GM18870 (cell line): ENCODE results near the gene OR7C1.
"Not testable (repeated sequence)": the region's sequence is repeated elsewhere in the genome, so short reads cannot be mapped to it uniquely, and the experiment has no call there.

Experiments
- ATAC-seq: cut with Tn5 transposase; IDR thresholded peaks from one replicate; pipeline ENCODE4 v1.9.1; 2021; ENCODE audit warnings: moderate library complexity; ENCODE audit not compliant: unreplicated experiment

Gene OR7C1

DNA sequence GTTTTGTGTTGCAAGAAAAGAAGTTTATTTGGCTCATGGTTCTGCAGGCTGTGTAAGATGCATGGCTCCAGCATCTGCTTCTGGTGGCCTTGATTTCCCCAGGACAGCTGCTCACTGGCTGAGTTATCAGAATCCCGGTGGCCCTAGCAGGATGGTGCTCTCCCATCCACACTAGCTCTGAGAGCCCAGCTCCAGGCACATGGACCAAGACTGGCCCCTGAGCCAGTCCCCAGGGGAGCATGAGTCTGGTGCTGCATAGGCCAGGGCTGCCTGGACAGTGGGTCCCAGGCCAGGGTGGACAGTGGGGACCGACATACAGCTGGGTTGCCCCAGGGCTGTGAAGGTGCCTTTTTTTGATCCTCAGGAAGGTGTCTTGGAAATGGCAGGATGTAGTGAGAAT is 67.0 kb downstream of the OR7C1 start:
- no peak for ATAC-seq

DNA sequence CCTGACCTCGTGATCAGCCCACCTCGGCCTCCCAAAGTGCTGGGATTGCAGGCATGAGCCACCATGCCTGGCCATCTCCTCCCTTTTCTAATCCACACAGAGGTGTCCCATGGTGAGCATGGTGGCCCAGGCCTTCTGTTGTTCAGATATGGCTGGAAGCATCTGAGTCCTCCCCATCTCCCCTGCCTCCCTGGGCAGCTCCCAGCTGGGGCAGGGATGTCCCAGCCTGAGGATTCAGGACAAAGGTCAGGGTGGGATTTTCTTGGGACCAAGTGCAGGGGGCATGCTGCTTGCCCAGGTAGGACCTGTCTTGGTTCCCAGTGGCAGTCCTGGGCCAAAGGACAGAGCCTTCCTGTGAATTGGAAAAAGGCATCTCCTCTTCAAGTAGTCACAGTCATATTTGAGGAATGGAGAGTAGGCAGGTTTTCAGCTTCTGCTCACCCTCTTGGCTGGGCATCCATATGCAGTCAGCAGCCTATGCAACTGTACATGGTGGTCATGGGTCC is 67.5 kb downstream of the OR7C1 start:
- ATAC-seq: no peak

- not testable (repeated sequence) for ATAC-seq
Measured at GRCh38 chr19:14765841-14766240, 69.1 kb downstream of the OR7C1 start.

- not testable (repeated sequence) for ATAC-seq
Measured at GRCh38 chr19:14765403-14765802, 69.6 kb downstream of the OR7C1 start.

DNA sequence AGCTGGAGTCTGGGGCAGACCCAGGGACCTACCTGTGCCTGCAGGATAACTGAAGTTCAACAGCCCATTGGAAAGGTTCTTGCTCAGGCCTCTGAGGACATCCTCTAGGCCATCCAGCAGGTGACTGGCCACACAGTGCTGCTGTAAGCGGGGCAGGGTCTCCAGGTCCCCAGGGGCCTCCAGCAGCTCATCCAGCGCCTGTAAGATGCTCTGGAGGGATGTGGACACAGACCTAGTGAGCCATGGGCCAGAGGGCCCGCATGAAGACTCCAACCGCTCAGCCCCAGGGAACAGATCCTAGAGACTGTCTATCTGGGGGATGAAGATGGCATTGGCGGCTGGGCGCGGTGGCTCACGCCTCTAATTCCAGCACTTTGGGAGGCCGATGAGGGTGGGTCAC is 70.6 kb downstream of the OR7C1 start:
- no peak for ATAC-seq

DNA sequence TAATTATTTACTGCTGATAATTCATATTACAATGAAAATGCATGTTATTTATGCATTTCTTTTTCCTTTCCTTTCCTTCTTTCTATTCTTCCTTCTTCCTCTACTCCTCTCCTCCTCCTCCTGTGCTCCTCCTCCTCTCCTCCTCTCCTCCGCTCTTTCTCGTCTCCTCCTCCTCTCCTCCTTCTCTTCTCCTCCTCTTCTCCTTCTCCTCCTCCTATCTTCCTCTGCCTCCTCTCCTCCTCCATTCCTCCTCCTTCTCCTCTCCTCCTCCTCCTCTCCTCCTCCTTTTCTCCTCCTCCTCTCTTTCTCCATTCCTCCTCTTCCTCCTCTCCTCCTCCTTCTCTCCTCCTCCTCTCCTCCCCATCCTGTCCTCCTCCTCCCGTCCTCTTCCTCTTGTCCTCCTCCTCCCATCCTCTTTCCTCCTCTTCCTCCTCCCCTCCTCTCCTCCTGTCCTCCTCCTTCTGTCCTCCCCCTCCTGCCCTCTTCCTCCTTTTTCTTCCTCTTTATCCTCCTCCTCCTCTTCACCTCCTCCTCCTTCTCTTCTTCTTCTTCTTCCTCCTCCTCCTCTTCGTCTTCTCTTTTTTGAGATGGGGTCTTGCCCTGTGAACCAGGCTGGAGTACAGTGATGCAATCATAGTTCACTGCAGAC is 71.4 kb downstream of the OR7C1 start:
- no peak for ATAC-seq

- ATAC-seq: no peak
Measured at GRCh38 chr19:14762111-14762510, 72.9 kb downstream of the OR7C1 start.

- ATAC-seq: no peak
Measured at GRCh38 chr19:14761607-14762006, 73.4 kb downstream of the OR7C1 start.

DNA sequence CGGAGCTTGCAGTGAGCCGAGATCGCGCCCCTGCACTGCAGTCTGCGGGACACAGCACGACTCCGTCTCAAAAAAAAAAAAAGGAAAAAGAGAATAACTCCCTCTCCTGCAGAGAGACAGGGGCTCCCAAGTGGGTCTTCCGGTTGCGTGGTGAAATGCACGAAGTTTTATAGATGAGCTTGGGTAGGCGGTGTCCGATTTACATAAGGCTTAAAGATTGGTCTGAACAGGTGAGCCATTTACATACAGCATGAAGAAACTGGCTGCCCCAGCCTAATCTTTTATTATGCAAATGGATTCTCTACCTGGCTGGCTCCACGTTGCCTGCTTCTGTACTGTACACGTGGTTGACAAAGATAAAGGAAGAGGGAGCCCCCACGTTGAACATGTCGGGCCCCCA is 76.2 kb downstream of the OR7C1 start:
- no peak for ATAC-seq

GRCh38 chr19:14748601-14749000 is 86.4 kb downstream of the OR7C1 start:
- ATAC-seq: no peak
